Measurements from ENCODE around the gene PCOLCE2. TPM values are rescaled to one million over a fixed set of nuclear protein-coding genes. Genes with fewer than 3 reads are reported as not detected.

The PCOLCE2 gene
- total RNA-seq, 1 experiment from 2014 or later = 23.9 TPM

GRCh38 chr3:142890592-142890991 is 1.7 kb upstream of the PCOLCE2 start:
- Histone ChIP-seq H3K9ac (ENCODE audit: low read length) (no peak overlapping the region), H4K20me1 (ENCODE audit: low read length) (no peaks in the 10 kb centered on the region), H3K27ac (ENCODE audit: low read length) (no peak overlapping the region), H2AFZ (ENCODE audit: low read length) (no peak overlapping the region), H3K79me2 (ENCODE audit: low read length) (0 out of 2 replicates have a peak, but pooled peaks cover 6% of the 10 kb centered on the region), H3K36me3 (ENCODE audit: low read depth, low read length) (no peaks in the 10 kb centered on the region), H3F3A (ENCODE audit: low read length, unreplicated experiment) (no peaks in the 10 kb centered on the region), H3K9me2 (replicated peaks; ENCODE audit: low read length) (no peaks in the 10 kb centered on the region), H3K4me2 (ENCODE audit: low read length) (no peak overlapping the region), H3K27me3 (ENCODE audit: low read length) (no peaks in the 10 kb centered on the region), H3K9me3 (ENCODE audit: low read length) (no peaks in the 10 kb centered on the region), H3K4me3 (ENCODE audit: low read length) (no peak overlapping the region), H3K4me1 (ENCODE audit: insufficient read depth, low read length) (peaks cover 17% of the 10 kb centered on the region)
- BruUV-seq (replicated peaks) = no TSS peak
- DNase-seq (no peak), ATAC-seq (no peak)
- ChIA-PET POLR2A (ENCODE audit: unreplicated experiment) (no interaction called here), CTCF (no interaction called here)
- TF ChIP-seq CTCF (conservative IDR thresholded peaks at IDR 0.05; ENCODE audit: low read depth, low read length) (no peak), EZH2phosphoT487 (IDR thresholded peaks at IDR 0.05; ENCODE audit: borderline replicate concordance, low read length) (no peak), EZH2 (IDR thresholded peaks at IDR 0.05; ENCODE audit: low read length, unreplicated experiment) (no peak)
- intact Hi-C loops (cut with micrococcal nuclease) = no loop called here

GRCh38 chr3:142889212-142890014 is 530 bp upstream of the PCOLCE2 start:
- Histone ChIP-seq H2AFZ (ENCODE audit: low read length) (peak overlapping the region; percentile 93), H3K27me3 (ENCODE audit: low read length) (no peaks in the 10 kb centered on the region), H3K9ac (ENCODE audit: low read length) (peak overlapping the region; percentile 67), H3K4me3 (ENCODE audit: low read length) (peak overlapping the region; percentile 78), H3K79me2 (ENCODE audit: low read length) (0 out of 2 replicates have a peak, but pooled peaks cover 6% of the 10 kb centered on the region), H3K9me2 (replicated peaks; ENCODE audit: low read length) (no peaks in the 10 kb centered on the region), H3K4me1 (ENCODE audit: insufficient read depth, low read length) (peaks cover 17% of the 10 kb centered on the region), H4K20me1 (ENCODE audit: low read length) (no peaks in the 10 kb centered on the region), H3K4me2 (ENCODE audit: low read length) (peak overlapping the region; percentile 92), H3K9me3 (ENCODE audit: low read length) (no peaks in the 10 kb centered on the region), H3K36me3 (ENCODE audit: low read depth, low read length) (no peaks in the 10 kb centered on the region), H3K27ac (ENCODE audit: low read length) (no peak overlapping the region), H3F3A (ENCODE audit: low read length, unreplicated experiment) (no peaks in the 10 kb centered on the region)
- ChIA-PET CTCF (no interaction called here), POLR2A (ENCODE audit: unreplicated experiment) (interaction anchor here (0.6 kb wide), 1 partner anchor 112 kb away, joined by 3 read pairs; the partner anchor contains the start of gene U2SURP)
- intact Hi-C loops (cut with micrococcal nuclease) = loop anchor here (2.0 kb wide), 1 partner anchor 45 kb away; no protein-coding TSS in a partner anchor
- BruUV-seq (replicated peaks) = no TSS peak
- DNase-seq (no peak), ATAC-seq (no peak)
- TF ChIP-seq EZH2phosphoT487 (IDR thresholded peaks at IDR 0.05; ENCODE audit: borderline replicate concordance, low read length) (no peak), CTCF (conservative IDR thresholded peaks at IDR 0.05; ENCODE audit: low read depth, low read length) (no peak)

GRCh38 chr3:142888099-142888480 is 793 bp downstream of the PCOLCE2 start:
- H3K27me3 ChIP-seq (ENCODE audit: low read length) = no peaks in the 10 kb centered on the region
- DNase-seq (peak; percentile 69), ATAC-seq (peak; percentile 46)
- H3K4me3 ChIP-seq (ENCODE audit: low read length) = peak overlapping the region; percentile 78
- peak overlapping the region; percentile 43 for H3K27ac ChIP-seq (ENCODE audit: low read length)
- H3K9me3 ChIP-seq (ENCODE audit: low read length) = no peaks in the 10 kb centered on the region
- H2AFZ ChIP-seq (ENCODE audit: low read length) = peak overlapping the region; percentile 93
- no peaks in the 10 kb centered on the region for H3F3A ChIP-seq (ENCODE audit: low read length, unreplicated experiment)
- peak overlapping the region; percentile 67 for H3K9ac ChIP-seq (ENCODE audit: low read length)
- TF ChIP-seq EZH2 (IDR thresholded peaks at IDR 0.05; ENCODE audit: low read length, unreplicated experiment) = no peak
- no peak for TF ChIP-seq EZH2phosphoT487 (IDR thresholded peaks at IDR 0.05; ENCODE audit: borderline replicate concordance, low read length)
- TF ChIP-seq CTCF (conservative IDR thresholded peaks at IDR 0.05; ENCODE audit: low read depth, low read length) = no peak
- H3K4me2 ChIP-seq (ENCODE audit: low read length) = peak overlapping the region; percentile 92
- CTCF ChIA-PET = no interaction called here
- no peaks in the 10 kb centered on the region for H4K20me1 ChIP-seq (ENCODE audit: low read length)
- intact Hi-C loops (cut with micrococcal nuclease) = loop anchor here (2.0 kb wide), 1 partner anchor 43 kb away; no protein-coding TSS in a partner anchor
- peaks cover 17% of the 10 kb centered on the region for H3K4me1 ChIP-seq (ENCODE audit: insufficient read depth, low read length)
- H3K36me3 ChIP-seq (ENCODE audit: low read depth, low read length) = no peaks in the 10 kb centered on the region
- 0 out of 2 replicates have a peak, but pooled peaks cover 6% of the 10 kb centered on the region for H3K79me2 ChIP-seq (ENCODE audit: low read length)
- POLR2A ChIA-PET (ENCODE audit: unreplicated experiment) = no interaction called here
- no TSS peak for BruUV-seq (replicated peaks)
- no peaks in the 10 kb centered on the region for H3K9me2 ChIP-seq (replicated peaks; ENCODE audit: low read length)

Data from PC-3 (cell line).